Dendritic cell treated with granulocyte-macrophage colony-stimulating factor and Interleukin-4, amounts not matched to agents 40 ng/mL and 50 ng/mL, for 4 days (primary cell): ENCODE measurements around the gene MBD3.

Source experiments
- H3K27ac Mint-ChIP-seq: one replicate; pipeline ENCODE4 v1.8.0; 2022; ENCODE audit warnings: mild to moderate bottlenecking, mixed read lengths
- H3K27me3 Mint-ChIP-seq: one replicate; pipeline ENCODE4 v1.8.0; 2022; ENCODE audit warnings: mild to moderate bottlenecking, mixed read lengths
- H3K36me3 Mint-ChIP-seq: one replicate; pipeline ENCODE4 v1.8.0; 2022; ENCODE audit warnings: low read depth, mixed read lengths
- H3K4me1 Mint-ChIP-seq: one replicate; pipeline ENCODE4 v1.8.0; 2022; ENCODE audit warnings: low read depth, mixed read lengths
- H3K4me3 Mint-ChIP-seq: one replicate; pipeline ENCODE4 v1.8.0; 2022; ENCODE audit warnings: mild to moderate bottlenecking, moderate library complexity, mixed read lengths
- H3K9me3 Mint-ChIP-seq: one replicate; pipeline ENCODE4 v1.8.0; 2022; ENCODE audit warnings: mixed read lengths
- intact Hi-C: fragments of 100-400 bp; cut with micrococcal nuclease; formaldehyde crosslinking; loops from one replicate; pipeline ENCODE4 v1.15.0; 2022

MBD3 gene

DNA sequence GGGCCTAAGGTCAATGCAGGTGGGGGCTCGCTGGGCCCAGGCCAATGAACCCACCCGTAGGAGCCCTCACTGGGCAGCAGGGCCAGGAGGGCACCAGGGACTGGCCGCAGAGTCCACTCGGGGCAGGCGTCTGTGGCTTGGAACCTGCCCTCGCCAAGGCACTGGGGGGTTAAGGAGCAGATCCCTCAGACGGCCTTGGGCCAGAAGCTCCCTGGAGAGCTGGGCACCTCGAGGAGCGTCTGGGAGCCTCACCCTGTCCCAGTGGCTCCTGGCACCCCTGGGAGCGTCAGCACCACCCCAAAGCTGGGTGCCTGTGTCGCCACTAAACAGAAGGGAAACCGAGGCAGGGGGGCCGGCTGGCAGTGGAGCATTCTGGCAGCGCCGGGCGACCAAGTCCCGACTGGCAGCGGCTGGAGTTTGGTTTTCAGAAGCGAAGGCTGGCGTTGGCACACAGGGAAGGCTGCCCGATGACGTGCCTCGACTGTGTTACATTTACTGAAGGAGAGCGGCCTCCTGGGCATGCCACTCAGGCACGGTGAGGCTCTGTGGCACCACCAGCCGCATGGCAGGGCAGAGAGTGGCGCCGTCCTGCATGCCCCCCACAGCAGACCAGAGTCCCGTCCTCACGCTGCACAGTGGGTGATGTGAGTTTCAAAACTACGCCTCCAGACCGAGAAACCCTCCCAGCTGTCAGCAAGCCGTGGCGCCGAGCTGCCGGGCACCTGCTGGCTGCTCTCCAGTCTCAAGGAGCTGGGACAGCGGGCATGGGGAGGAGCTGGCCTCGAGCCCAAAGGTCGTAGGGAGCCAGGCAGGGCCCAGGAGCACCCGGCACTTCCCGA lies 15.4 kb downstream of the MBD3 start:
- no peak overlapping the region for H3K27ac Mint-ChIP-seq
- intact Hi-C loops: no loop called here
- H3K27me3 Mint-ChIP-seq: no peaks in the 10 kb centered on the region
- peaks cover 65% of the 10 kb centered on the region for H3K36me3 Mint-ChIP-seq
- no peak overlapping the region for H3K4me3 Mint-ChIP-seq
- no peaks in the 10 kb centered on the region for H3K4me1 Mint-ChIP-seq
- H3K9me3 Mint-ChIP-seq: no peaks in the 10 kb centered on the region

GRCh38 chr19:1576242-1577089 lies 16.2 kb downstream of the MBD3 start:
- Mint-ChIP-seq H3K4me3 (no peak overlapping the region), H3K9me3 (no peaks in the 10 kb centered on the region), H3K4me1 (no peaks in the 10 kb centered on the region), H3K27ac (no peak overlapping the region), H3K27me3 (peaks cover 5% of the 10 kb centered on the region), H3K36me3 (peaks cover 57% of the 10 kb centered on the region)
- intact Hi-C loops: no loop called here

GRCh38 chr19:1575323-1576241 lies 17.1 kb downstream of the MBD3 start:
- Mint-ChIP-seq H3K4me1 (no peaks in the 10 kb centered on the region), H3K27me3 (peaks cover 10% of the 10 kb centered on the region), H3K9me3 (no peaks in the 10 kb centered on the region), H3K36me3 (peaks cover 48% of the 10 kb centered on the region), H3K4me3 (no peak overlapping the region), H3K27ac (no peak overlapping the region)
- intact Hi-C loops: no loop called here

- no peaks in the 10 kb centered on the region for H3K9me3 Mint-ChIP-seq
- intact Hi-C loops: no loop called here
- peaks cover 7% of the 10 kb centered on the region for H3K4me1 Mint-ChIP-seq
- H3K27me3 Mint-ChIP-seq: peaks cover 20% of the 10 kb centered on the region
- no peak overlapping the region for H3K4me3 Mint-ChIP-seq
- no peak overlapping the region for H3K27ac Mint-ChIP-seq
- peaks cover 37% of the 10 kb centered on the region for H3K36me3 Mint-ChIP-seq
Measured at GRCh38 chr19:1574354-1575136, 18.1 kb downstream of the MBD3 start.

DNA sequence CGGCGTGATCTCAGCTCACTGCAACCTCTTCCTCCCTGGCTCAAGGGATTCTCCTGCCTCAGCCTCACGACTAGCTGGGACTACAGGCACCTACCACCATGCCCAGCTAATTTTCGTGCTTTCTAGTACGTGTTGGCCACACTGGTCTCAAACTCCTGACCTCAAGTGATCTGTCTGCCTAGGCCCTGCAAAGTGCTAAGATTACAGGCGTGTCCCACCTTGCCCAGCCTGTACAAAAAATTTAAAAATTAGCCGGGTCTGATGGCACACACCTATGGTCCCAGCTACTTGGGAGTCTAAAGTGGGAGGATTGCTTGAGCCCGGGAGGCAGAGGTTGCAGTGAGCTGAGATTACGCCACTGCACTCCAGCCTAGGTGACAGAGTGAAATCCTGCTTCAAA lies 19.9 kb downstream of the MBD3 start:
- H3K4me3 Mint-ChIP-seq: no peak overlapping the region
- H3K36me3 Mint-ChIP-seq: peaks cover 20% of the 10 kb centered on the region
- intact Hi-C loops: no loop called here
- H3K9me3 Mint-ChIP-seq: no peaks in the 10 kb centered on the region
- H3K27me3 Mint-ChIP-seq: peaks cover 32% of the 10 kb centered on the region
- H3K4me1 Mint-ChIP-seq: peaks cover 15% of the 10 kb centered on the region
- H3K27ac Mint-ChIP-seq: no peak overlapping the region

GRCh38 chr19:1571358-1571757 lies 21.3 kb downstream of the MBD3 start:
- Mint-ChIP-seq H3K4me1 (peaks cover 15% of the 10 kb centered on the region), H3K9me3 (no peaks in the 10 kb centered on the region), H3K4me3 (no peak overlapping the region), H3K27me3 (peaks cover 36% of the 10 kb centered on the region), H3K36me3 (peaks cover 5% of the 10 kb centered on the region), H3K27ac (no peak overlapping the region)
- intact Hi-C loops: no loop called here

DNA sequence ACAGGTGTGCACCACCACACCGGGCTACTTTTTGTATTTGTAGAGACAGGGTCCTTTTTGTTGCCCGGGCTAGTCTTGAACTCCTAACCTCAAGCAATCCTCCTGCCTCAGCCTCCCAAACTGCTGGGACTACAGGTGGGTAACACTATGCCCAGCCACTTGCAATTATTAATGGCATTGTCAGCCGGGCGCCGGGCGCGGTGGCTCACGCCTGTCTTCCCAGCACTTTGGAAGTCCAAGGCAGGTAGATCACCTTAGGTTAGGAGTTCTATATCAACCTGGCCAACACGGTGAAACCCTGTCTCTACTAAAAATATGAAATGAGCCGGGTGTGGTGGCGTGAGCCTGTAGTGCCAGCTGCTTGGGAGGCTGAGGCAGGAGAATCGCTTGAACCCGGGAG lies 21.8 kb downstream of the MBD3 start:
- Mint-ChIP-seq H3K36me3 (peaks cover under 1% of the 10 kb centered on the region), H3K4me3 (no peak overlapping the region), H3K27ac (no peak overlapping the region), H3K27me3 (peaks cover 39% of the 10 kb centered on the region), H3K9me3 (no peaks in the 10 kb centered on the region), H3K4me1 (peaks cover 15% of the 10 kb centered on the region)
- intact Hi-C loops: no loop called here

- Mint-ChIP-seq H3K4me1 (peaks cover 15% of the 10 kb centered on the region), H3K27ac (no peak overlapping the region), H3K27me3 (peaks cover 43% of the 10 kb centered on the region), H3K36me3 (no peaks in the 10 kb centered on the region), H3K4me3 (no peak overlapping the region), H3K9me3 (no peaks in the 10 kb centered on the region)
- intact Hi-C loops: no loop called here
Measured at GRCh38 chr19:1569997-1570396, 22.7 kb downstream of the MBD3 start.

GRCh38 chr19:1568320-1569019 lies 24.2 kb downstream of the MBD3 start, which contains the start of gene MEX3D:
Gene MEX3D, minus strand, starts transcription at chr19:1568325. Its CDS starts 267 bp downstream, at chr19:1568058.
- intact Hi-C loops: no loop called here
- Mint-ChIP-seq H3K27ac (peak within 1 kb of the TSS; percentile 44), H3K4me1 (peaks cover 15% of the 10 kb centered on the region), H3K9me3 (no peaks in the 10 kb centered on the region), H3K4me3 (peak within 1 kb of the TSS; percentile 65), H3K27me3 (peaks cover 53% of the 10 kb centered on the region), H3K36me3 (no peaks in the 10 kb centered on the region)

GRCh38 chr19:1567848-1568227 lies 24.8 kb downstream of the MBD3 start:
- no peak overlapping the region for H3K27ac Mint-ChIP-seq
- H3K4me1 Mint-ChIP-seq: peaks cover 15% of the 10 kb centered on the region
- peaks cover 53% of the 10 kb centered on the region for H3K27me3 Mint-ChIP-seq
- intact Hi-C loops: no loop called here
- no peak overlapping the region for H3K4me3 Mint-ChIP-seq
- no peaks in the 10 kb centered on the region for H3K36me3 Mint-ChIP-seq
- H3K9me3 Mint-ChIP-seq: no peaks in the 10 kb centered on the region

GRCh38 chr19:1567116-1567847 lies 25.4 kb downstream of the MBD3 start:
- Mint-ChIP-seq H3K27ac (no peak overlapping the region), H3K36me3 (no peaks in the 10 kb centered on the region), H3K27me3 (peaks cover 53% of the 10 kb centered on the region), H3K4me1 (peaks cover 15% of the 10 kb centered on the region), H3K4me3 (peak overlapping the region; percentile 61), H3K9me3 (no peaks in the 10 kb centered on the region)
- intact Hi-C loops: no loop called here
